Calu3 (cell line): ENCODE measurements around the gene SLC1A5. TPM values are rescaled to one million over a fixed set of nuclear protein-coding genes. Genes with fewer than 3 reads are reported as not detected.

Experiments
- BruUV-seq: library from RNA; stranded (reverse); fragments of 400-500 nt; replicated peaks from 2 replicates; lab custom pipeline; 2021; lab: Mats Ljungman, UMichigan
- CTCF ChIA-PET: fragments of 300-600 bp; sonication (Branson Sonifier 250); formaldehyde crosslinking; loops from one replicate; lab custom pipeline; 2022; ENCODE audit warnings: antibody characterized with exemption; lab: Charles Lee
- DNase-seq: peaks from one replicate; pipeline ENCODE4 v3.0.0; 2022
- H3K27ac Mint-ChIP-seq: one replicate; pipeline ENCODE4 v1.8.0; 2022; ENCODE audit warnings: mixed read lengths; ENCODE audit not compliant: unreplicated experiment
- H3K27me3 Mint-ChIP-seq: one replicate; pipeline ENCODE4 v1.8.0; 2022; ENCODE audit warnings: mixed read lengths; ENCODE audit not compliant: unreplicated experiment
- H3K36me3 Mint-ChIP-seq: one replicate; pipeline ENCODE4 v1.8.0; 2022; ENCODE audit warnings: mild to moderate bottlenecking, moderate library complexity, mixed read lengths; ENCODE audit not compliant: insufficient read depth, unreplicated experiment
- H3K4me1 Mint-ChIP-seq: one replicate; pipeline ENCODE4 v1.8.0; 2022; ENCODE audit warnings: mild to moderate bottlenecking, low read depth, mixed read lengths; ENCODE audit not compliant: unreplicated experiment
- H3K4me3 Mint-ChIP-seq: one replicate; pipeline ENCODE4 v1.8.0; 2022; ENCODE audit warnings: mild to moderate bottlenecking, low read depth, moderate library complexity, mixed read lengths; ENCODE audit not compliant: unreplicated experiment
- H3K9me3 Mint-ChIP-seq: one replicate; pipeline ENCODE4 v1.8.0; 2022; ENCODE audit warnings: low read depth, mixed read lengths; ENCODE audit not compliant: unreplicated experiment
- CTCF ChIP-seq: fragments of 200-600 bp; IDR thresholded peaks from one replicate; pipeline ENCODE4 v1.8.0; 2022; ENCODE audit warnings: antibody characterized with exemption; ENCODE audit not compliant: unreplicated experiment
- intact Hi-C: fragments of 100-400 bp; cut with micrococcal nuclease; formaldehyde crosslinking; loops from one replicate; pipeline ENCODE4 v1.10.0; 2022; ENCODE audit not compliant: unreplicated experiment
- total RNA-seq: library from RNA; stranded (reverse); gene quantifications from 2 replicates; pipeline ENCODE4 v1.2.3, GENCODE V29; 2022

The SLC1A5 gene
- total RNA-seq, 1 experiment from 2014 or later = 250 TPM

- CTCF ChIA-PET = no interaction called here
- TF ChIP-seq CTCF = no peak
- Mint-ChIP-seq H3K4me3 (no peak overlapping the region), H3K36me3 (peaks cover 52% of the 10 kb centered on the region), H3K4me1 (peaks cover 35% of the 10 kb centered on the region), H3K9me3 (no peaks in the 10 kb centered on the region), H3K27me3 (no peaks in the 10 kb centered on the region), H3K27ac (no peak overlapping the region)
- intact Hi-C loops = no loop called here
- no TSS peak for BruUV-seq
- DNase-seq = no peak
Measured at GRCh38 chr19:46737298-46737654, 51.1 kb downstream of the SLC1A5 start.

- no TSS peak for BruUV-seq
- no peak for DNase-seq
- intact Hi-C loops = no loop called here
- TF ChIP-seq CTCF = no peak
- Mint-ChIP-seq H3K4me3 (no peak overlapping the region), H3K4me1 (peaks cover 35% of the 10 kb centered on the region), H3K36me3 (peaks cover 51% of the 10 kb centered on the region), H3K27me3 (no peaks in the 10 kb centered on the region), H3K9me3 (no peaks in the 10 kb centered on the region), H3K27ac (no peak overlapping the region)
- CTCF ChIA-PET = interaction anchor here (0.9 kb wide), 1 partner anchor 9 kb away, joined by 3 read pairs; the partner anchor contains the start of gene FKRP
Measured at GRCh38 chr19:46736531-46737297, 51.7 kb downstream of the SLC1A5 start.

- Mint-ChIP-seq H3K4me1 (peaks cover 52% of the 10 kb centered on the region), H3K36me3 (peaks cover 59% of the 10 kb centered on the region), H3K9me3 (no peaks in the 10 kb centered on the region), H3K27ac (no peak overlapping the region), H3K27me3 (no peaks in the 10 kb centered on the region), H3K4me3 (no peak overlapping the region)
- CTCF ChIA-PET = no interaction called here
- DNase-seq = no peak
- BruUV-seq = no TSS peak
- intact Hi-C loops = no loop called here
- no peak for TF ChIP-seq CTCF
Measured at GRCh38 chr19:46733690-46734292, 54.6 kb downstream of the SLC1A5 start.

GRCh38 chr19:46732966-46733689 is 55.3 kb downstream of the SLC1A5 start:
- DNase-seq = no peak
- Mint-ChIP-seq H3K27ac (no peak overlapping the region), H3K36me3 (peaks cover 62% of the 10 kb centered on the region), H3K9me3 (no peaks in the 10 kb centered on the region), H3K4me3 (no peak overlapping the region), H3K27me3 (no peaks in the 10 kb centered on the region), H3K4me1 (peaks cover 55% of the 10 kb centered on the region)
- intact Hi-C loops = no loop called here
- no peak for TF ChIP-seq CTCF
- BruUV-seq = no TSS peak
- CTCF ChIA-PET = no interaction called here
